Smooth muscle cell (in vitro differentiated cells): Measurements from ENCODE around the gene HOXC11. TPM values are rescaled to one million over a fixed set of nuclear protein-coding genes. Genes with fewer than 3 reads are reported as not detected.

ENCODE experiments used
- DNase-seq: peaks from one replicate; lab custom pipeline; 2025; ENCODE audit not compliant: unreplicated experiment; lab: John Stamatoyannopoulos, UW
- H2AFZ ChIP-seq: fragments of 200-600 bp; sonication (generic); 2 replicates; pipeline ENCODE4 v1.6.0; 2016; ENCODE audit warnings: antibody characterized with exemption, low read depth, mild to moderate bottlenecking
- H3F3A ChIP-seq: fragments of 200-600 bp; sonication (generic); 2 replicates; pipeline ENCODE4 v1.6.0; 2017; ENCODE audit warnings: antibody characterized with exemption, low read depth
- H3K27ac ChIP-seq: fragments of 200-600 bp; sonication (generic); 2 replicates; pipeline ENCODE4 v1.5.1; 2016; ENCODE audit warnings: low read depth, mild to moderate bottlenecking
- H3K27me3 ChIP-seq: fragments of 200-600 bp; sonication (generic); 2 replicates; pipeline ENCODE4 v1.6.1; 2016; ENCODE audit warnings: low read depth, mild to moderate bottlenecking
- H3K36me3 ChIP-seq: fragments of 200-600 bp; sonication (generic); 2 replicates; pipeline ENCODE4 v1.5.1; 2016; ENCODE audit warnings: low read depth
- H3K4me1 ChIP-seq: fragments of 200-600 bp; sonication (generic); 2 replicates; pipeline ENCODE4 v1.5.1; 2016; ENCODE audit warnings: low read depth
- H3K4me2 ChIP-seq: fragments of 200-600 bp; sonication (generic); 2 replicates; pipeline ENCODE4 v1.6.0; 2016; ENCODE audit warnings: mild to moderate bottlenecking
- H3K4me3 ChIP-seq: fragments of 200-600 bp; sonication (generic); 2 replicates; pipeline ENCODE4 v1.5.1; 2016; ENCODE audit warnings: mild to moderate bottlenecking
- H3K79me2 ChIP-seq: fragments of 200-600 bp; sonication (generic); 2 replicates; pipeline ENCODE4 v1.6.0; 2016; ENCODE audit warnings: low read depth, mild to moderate bottlenecking
- H3K9ac ChIP-seq: fragments of 200-600 bp; sonication (generic); 2 replicates; pipeline ENCODE4 v1.6.0; 2016; ENCODE audit warnings: low read depth
- H3K9me3 ChIP-seq: fragments of 200-600 bp; sonication (generic); replicated peaks from 2 replicates; pipeline ENCODE4 v1.5.1; 2016; ENCODE audit warnings: low read depth
- H4K20me1 ChIP-seq: fragments of 200-600 bp; sonication (generic); 2 replicates; pipeline ENCODE4 v1.6.0; 2016; ENCODE audit warnings: low read depth
- WGBS: methylation state at CpG from one replicate; pipeline ENCODE4 v1.1.7; 2016; ENCODE audit warnings: low lambda C conversion rate; 5-methylcytosine and 5-hydroxymethylcytosine counted together
- polyA plus RNA-seq: library from polyadenylated mRNA; unstranded; fragments of >200 nt; fragmentation: Nextera tagmentation; extraction: Ambion mirVana; gene quantifications from 2 replicates; pipeline ENCODE4 v1.2.1, GENCODE V29; 2016
- total RNA-seq: library from RNA; depleted of rRNA; stranded (reverse); fragments of >200 nt; gene quantifications from 2 replicates; pipeline ENCODE4 v1.2.3, GENCODE V29; 2014
- TF ChIP-seq, protein P1 (sequence below): fragments of 200-600 bp; sonication (generic); IDR thresholded peaks from 2 replicates; pipeline ENCODE4 v1.5.1; 2017; ENCODE audit warnings: borderline replicate concordance, mild to moderate bottlenecking, antibody characterized with exemption; ENCODE audit not compliant: insufficient read depth, poor library complexity, severe bottlenecking

The HOXC11 gene
- total and polyA plus RNA-seq, 2 experiments from 2014 or later: 0.23 to 0.27 TPM

DNA sequence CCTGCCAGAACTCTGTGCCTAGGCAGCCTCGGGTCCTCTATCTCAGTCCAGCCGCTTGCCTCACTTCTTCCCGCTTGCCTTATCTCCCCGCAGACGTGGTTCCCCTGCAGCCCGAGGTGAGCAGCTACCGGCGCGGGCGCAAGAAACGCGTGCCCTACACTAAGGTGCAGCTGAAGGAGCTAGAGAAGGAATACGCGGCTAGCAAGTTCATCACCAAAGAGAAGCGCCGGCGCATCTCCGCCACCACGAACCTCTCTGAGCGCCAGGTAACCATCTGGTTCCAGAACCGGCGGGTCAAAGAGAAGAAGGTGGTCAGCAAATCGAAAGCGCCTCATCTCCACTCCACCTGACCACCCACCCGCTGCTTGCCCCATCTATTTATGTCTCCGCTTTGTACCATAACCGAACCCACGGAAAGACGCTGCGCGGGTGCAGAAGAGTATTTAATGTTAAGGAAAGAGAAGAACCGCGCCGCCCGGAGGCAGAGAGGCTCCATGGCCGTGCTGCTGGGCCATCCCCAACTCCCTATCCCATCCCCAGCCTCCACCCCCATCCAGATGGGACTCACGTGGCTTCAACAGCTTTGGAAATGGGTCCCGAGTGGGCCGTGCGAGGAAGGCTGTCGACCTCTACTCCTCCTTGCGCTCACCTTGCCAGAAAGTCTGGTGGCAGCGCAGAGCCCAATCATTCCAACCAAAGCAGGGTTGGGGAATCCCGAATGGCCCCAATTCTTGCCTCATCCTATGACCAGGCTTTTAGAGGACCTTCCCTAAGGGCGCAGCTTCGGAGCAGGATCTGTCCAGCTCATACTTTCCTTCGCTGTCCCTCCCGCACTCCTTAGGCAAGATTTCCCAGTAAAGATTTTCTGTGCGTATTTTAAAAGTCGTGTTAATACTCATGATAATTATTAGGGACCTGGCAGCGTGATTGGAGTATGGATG lies 27.7 kb upstream of the HOXC11 start:
- Histone ChIP-seq H3K4me1 (no peaks in the 10 kb centered on the region), H4K20me1 (no peaks in the 10 kb centered on the region), H2AFZ (no peak overlapping the region), H3K4me3 (no peak overlapping the region), H3K27ac (no peak overlapping the region), H3F3A (no peaks in the 10 kb centered on the region), H3K36me3 (no peaks in the 10 kb centered on the region), H3K4me2 (no peak overlapping the region), H3K79me2 (no peaks in the 10 kb centered on the region), H3K9me3 (no peaks in the 10 kb centered on the region), H3K27me3 (peaks cover 100% of the 10 kb centered on the region), H3K9ac (no peak overlapping the region)
- WGBS: 27% methylated on average over 50 of the region's 51 CpGs
- no peak for DNase-seq
- TF ChIP-seq, protein P1, sequence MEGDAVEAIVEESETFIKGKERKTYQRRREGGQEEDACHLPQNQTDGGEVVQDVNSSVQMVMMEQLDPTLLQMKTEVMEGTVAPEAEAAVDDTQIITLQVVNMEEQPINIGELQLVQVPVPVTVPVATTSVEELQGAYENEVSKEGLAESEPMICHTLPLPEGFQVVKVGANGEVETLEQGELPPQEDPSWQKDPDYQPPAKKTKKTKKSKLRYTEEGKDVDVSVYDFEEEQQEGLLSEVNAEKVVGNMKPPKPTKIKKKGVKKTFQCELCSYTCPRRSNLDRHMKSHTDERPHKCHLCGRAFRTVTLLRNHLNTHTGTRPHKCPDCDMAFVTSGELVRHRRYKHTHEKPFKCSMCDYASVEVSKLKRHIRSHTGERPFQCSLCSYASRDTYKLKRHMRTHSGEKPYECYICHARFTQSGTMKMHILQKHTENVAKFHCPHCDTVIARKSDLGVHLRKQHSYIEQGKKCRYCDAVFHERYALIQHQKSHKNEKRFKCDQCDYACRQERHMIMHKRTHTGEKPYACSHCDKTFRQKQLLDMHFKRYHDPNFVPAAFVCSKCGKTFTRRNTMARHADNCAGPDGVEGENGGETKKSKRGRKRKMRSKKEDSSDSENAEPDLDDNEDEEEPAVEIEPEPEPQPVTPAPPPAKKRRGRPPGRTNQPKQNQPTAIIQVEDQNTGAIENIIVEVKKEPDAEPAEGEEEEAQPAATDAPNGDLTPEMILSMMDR: no peak

DNA sequence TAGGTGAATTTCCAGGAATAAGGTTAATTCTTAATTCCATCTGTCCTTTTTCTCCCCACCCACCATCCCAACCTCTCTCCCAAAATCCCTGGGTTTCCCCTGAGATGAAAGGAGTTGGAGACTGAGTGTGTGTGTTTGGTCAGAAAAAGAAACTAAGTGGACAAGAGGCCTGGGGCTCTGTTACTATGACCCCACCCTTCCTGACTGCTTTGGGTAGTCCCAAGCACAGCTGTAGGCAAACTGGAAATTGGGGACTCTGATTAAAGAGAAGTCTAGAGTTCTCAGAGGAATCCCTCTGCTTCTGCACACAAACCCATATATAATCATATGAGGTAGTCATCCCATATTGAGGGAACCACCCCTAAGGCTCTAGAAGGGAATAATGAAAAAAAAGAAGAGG lies 25.2 kb upstream of the HOXC11 start:
- H4K20me1 ChIP-seq: no peaks in the 10 kb centered on the region
- H3K9me3 ChIP-seq: no peaks in the 10 kb centered on the region
- no peaks in the 10 kb centered on the region for H3F3A ChIP-seq
- no peaks in the 10 kb centered on the region for H3K36me3 ChIP-seq
- no peak overlapping the region for H3K27ac ChIP-seq
- TF ChIP-seq, protein P1: no peak
- H3K9ac ChIP-seq: no peak overlapping the region
- no peak overlapping the region for H3K4me2 ChIP-seq
- no peaks in the 10 kb centered on the region for H3K4me1 ChIP-seq
- no peak overlapping the region for H3K4me3 ChIP-seq
- no peaks in the 10 kb centered on the region for H3K79me2 ChIP-seq
- no peak for DNase-seq
- peaks cover 100% of the 10 kb centered on the region for H3K27me3 ChIP-seq
- H2AFZ ChIP-seq: no peak overlapping the region

DNA sequence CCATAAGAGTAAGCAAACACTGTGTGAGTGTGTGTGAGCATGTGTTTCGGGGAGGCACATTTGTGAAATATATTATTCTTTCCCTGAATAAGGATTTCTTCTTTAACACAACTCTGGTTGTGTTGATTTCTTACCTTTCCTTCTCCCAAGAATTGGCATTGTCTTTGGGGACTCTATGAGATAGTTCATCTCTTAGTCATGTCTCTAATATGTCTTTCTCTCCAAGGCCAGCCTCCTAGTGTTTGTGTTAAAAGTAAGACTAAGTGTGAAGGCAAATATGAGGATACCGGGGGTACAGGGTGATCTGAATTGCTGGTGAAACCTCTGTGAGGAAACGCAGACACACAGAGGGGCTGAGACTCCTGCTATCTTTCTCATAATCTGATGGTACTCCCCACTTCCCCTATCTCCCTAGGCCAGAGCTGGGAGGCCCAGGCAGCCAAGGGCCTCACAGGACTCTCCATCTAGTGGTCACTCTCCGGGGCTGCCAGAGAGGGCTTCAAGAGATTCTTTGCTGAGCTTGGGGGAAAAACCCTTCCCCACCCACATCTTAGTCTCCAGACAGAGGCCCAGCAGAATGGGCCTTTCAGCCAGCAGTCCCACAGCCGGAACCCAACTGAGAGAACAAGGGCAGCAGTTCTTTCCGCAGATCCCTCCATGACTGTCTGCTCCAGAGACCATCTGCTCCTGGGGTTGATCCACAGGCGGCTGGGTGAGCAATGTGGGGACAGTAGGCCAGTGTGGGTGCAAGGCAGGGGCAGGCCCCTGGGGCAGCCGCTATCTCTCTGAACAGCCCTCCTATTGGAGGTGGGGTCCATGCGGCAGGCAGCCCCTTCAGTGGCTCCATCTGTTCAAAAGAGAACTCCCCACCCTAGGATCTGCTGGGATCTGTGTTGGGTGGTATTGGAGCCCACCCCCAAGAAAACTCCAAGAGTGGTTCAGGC lies 24.0 kb upstream of the HOXC11 start:
- no peaks in the 10 kb centered on the region for H3K4me1 ChIP-seq
- H3F3A ChIP-seq: peaks cover 4% of the 10 kb centered on the region
- H3K27me3 ChIP-seq: peaks cover 100% of the 10 kb centered on the region
- no peak overlapping the region for H2AFZ ChIP-seq
- no peaks in the 10 kb centered on the region for H4K20me1 ChIP-seq
- no peak overlapping the region for H3K9ac ChIP-seq
- H3K9me3 ChIP-seq: no peaks in the 10 kb centered on the region
- WGBS: 63% methylated on average over 9 of the region's 9 CpGs
- no peaks in the 10 kb centered on the region for H3K79me2 ChIP-seq
- no peak overlapping the region for H3K27ac ChIP-seq
- TF ChIP-seq, protein P1: no peak
- no peak overlapping the region for H3K4me2 ChIP-seq
- no peak overlapping the region for H3K4me3 ChIP-seq
- no peak for DNase-seq
- H3K36me3 ChIP-seq: no peaks in the 10 kb centered on the region
